ENCODE data around the gene SH3PXD2B. TPM values are rescaled to one million over a fixed set of nuclear protein-coding genes. Genes with fewer than 3 reads are reported as not detected.

The SH3PXD2B gene
- total and polyA plus RNA-seq, 2 of the 4 experiments (the other 2 are of a cell fraction): 8.2 to 14.4 TPM

GRCh38 chr5:172437445-172438318, 16.6 kb downstream of the SH3PXD2B start:
- 0 out of 2 replicates have a peak overlapping the region, but pooled peaks have one; percentile 12 for H4K91ac ChIP-seq (ENCODE audit: insufficient read depth, low read depth, low read length)
- ATAC-seq (ENCODE audit: low read depth) (peak; percentile 36; the same call in 1 of the 2 replicates), DNase-seq (peak; percentile 79)
- no peak overlapping the region for H2AFZ ChIP-seq (replicated peaks; ENCODE audit: low read length, poor library complexity)
- 0 out of 2 replicates have a peak overlapping the region, but pooled peaks have one; percentile 15 for H3K23ac ChIP-seq (ENCODE audit: low read depth, low read length)
- H3K14ac ChIP-seq (replicated peaks; ENCODE audit: low read depth, low read length): no peak overlapping the region
- H2BK5ac ChIP-seq (ENCODE audit: low read depth, low read length, poor library complexity, severe bottlenecking): no peak overlapping the region
- no peaks in the 10 kb centered on the region for H3K9me3 ChIP-seq (ENCODE audit: control insufficient read depth, insufficient read depth, low read length)
- H3K27me3 ChIP-seq (ENCODE audit: control insufficient read depth, insufficient read depth, low read length): no peaks in the 10 kb centered on the region
- H3K36me3 ChIP-seq (ENCODE audit: control insufficient read depth, insufficient read depth, low read length): peaks cover 22% of the 10 kb centered on the region; the same call in 1 of the 2 replicates
- peaks cover 16% of the 10 kb centered on the region for H3K9me1 ChIP-seq (ENCODE audit: insufficient read depth, low read length)
- CTCF ChIA-PET: interaction anchor here (0.9 to 1.5 kb wide), 2 partner anchors 13 to 15 kb away, joined by 3 read pairs; no protein-coding TSS in a partner anchor
- no peak overlapping the region for H3K4me2 ChIP-seq (ENCODE audit: low read depth, low read length)
- H2AK9ac ChIP-seq (replicated peaks; ENCODE audit: low read depth, low read length, poor library complexity): no peak overlapping the region
- H4K8ac ChIP-seq (ENCODE audit: low read depth in 2 of 2, low read length in 2 of 2): no peak overlapping the region
- in situ Hi-C loops (cut with MboI; ENCODE audit: low sequenced_read_pairs) (no loop called here), dilution Hi-C loops (cut with HindIII; ENCODE audit: low sequenced_read_pairs, unreplicated experiment) (no loop called here), intact Hi-C loops (cut with micrococcal nuclease) (no loop called here)
- no peak overlapping the region for H2BK120ac ChIP-seq (ENCODE audit: low read depth, low read length)
- no peak overlapping the region; the same call in 1 of the 2 replicates for H3K18ac ChIP-seq (ENCODE audit: low read depth, low read length)
- peaks cover 20% of the 10 kb centered on the region for H3K4me1 ChIP-seq (ENCODE audit: control insufficient read depth, insufficient read depth, low read length)
- BruUV-seq (replicated peaks): no TSS peak
- no peak overlapping the region for H3K9ac ChIP-seq (ENCODE audit: low read depth, low read length)
- H3K27ac ChIP-seq (ENCODE audit: insufficient read depth, low read length): no peak overlapping the region
- H4K20me1 ChIP-seq (ENCODE audit: insufficient read depth, low read length): peaks cover 83% of the 10 kb centered on the region
- peaks cover 30 to 78% of the 10 kb centered on the region in 2 experiments for H3K79me1 ChIP-seq (ENCODE audit: low read depth in 1 of 2, low read length in 2 of 2)
- 60% methylated on average over 4 of the region's 14 CpGs; no CpG with 5 or more reads in 1 of the 2 experiments for WGBS, 2 experiments (ENCODE audit: extremely low coverage in 2 of 2, insufficient read length in 1 of 2)
- H2BK20ac ChIP-seq (ENCODE audit: low read depth, low read length): no peak overlapping the region
- 0 out of 2 replicates have a peak overlapping the region, but pooled peaks have one; percentile 29 for H3K4ac ChIP-seq (ENCODE audit: low read depth, low read length)
- POLR2A ChIA-PET (ENCODE audit: unreplicated experiment): no interaction called here
- H2BK15ac ChIP-seq (ENCODE audit: low read depth, low read length): no peak overlapping the region; the same call in 2 of the 3 replicates
- H2AK5ac ChIP-seq (ENCODE audit: low read depth, low read length): peak overlapping the region; percentile 7; the same call in 1 of the 2 replicates
- no peak overlapping the region for H3K56ac ChIP-seq (ENCODE audit: extremely low read depth, insufficient read depth, low read length)
- TF ChIP-seq, protein P1, sequence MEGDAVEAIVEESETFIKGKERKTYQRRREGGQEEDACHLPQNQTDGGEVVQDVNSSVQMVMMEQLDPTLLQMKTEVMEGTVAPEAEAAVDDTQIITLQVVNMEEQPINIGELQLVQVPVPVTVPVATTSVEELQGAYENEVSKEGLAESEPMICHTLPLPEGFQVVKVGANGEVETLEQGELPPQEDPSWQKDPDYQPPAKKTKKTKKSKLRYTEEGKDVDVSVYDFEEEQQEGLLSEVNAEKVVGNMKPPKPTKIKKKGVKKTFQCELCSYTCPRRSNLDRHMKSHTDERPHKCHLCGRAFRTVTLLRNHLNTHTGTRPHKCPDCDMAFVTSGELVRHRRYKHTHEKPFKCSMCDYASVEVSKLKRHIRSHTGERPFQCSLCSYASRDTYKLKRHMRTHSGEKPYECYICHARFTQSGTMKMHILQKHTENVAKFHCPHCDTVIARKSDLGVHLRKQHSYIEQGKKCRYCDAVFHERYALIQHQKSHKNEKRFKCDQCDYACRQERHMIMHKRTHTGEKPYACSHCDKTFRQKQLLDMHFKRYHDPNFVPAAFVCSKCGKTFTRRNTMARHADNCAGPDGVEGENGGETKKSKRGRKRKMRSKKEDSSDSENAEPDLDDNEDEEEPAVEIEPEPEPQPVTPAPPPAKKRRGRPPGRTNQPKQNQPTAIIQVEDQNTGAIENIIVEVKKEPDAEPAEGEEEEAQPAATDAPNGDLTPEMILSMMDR (conservative IDR thresholded peaks at IDR 0.05; ENCODE audit: low read depth, low read length): no peak
- peak; percentile 79 for TF ChIP-seq CEBPB (IDR thresholded peaks at IDR 0.05; ENCODE audit: low read depth, low read length)
- H4K5ac ChIP-seq (ENCODE audit: low read depth, low read length): no peak overlapping the region
- no peak overlapping the region for H3K4me3 ChIP-seq (ENCODE audit: insufficient read depth, low read depth, low read length)

Measured in IMR-90 (cell line).